Activated naive CD8-positive, alpha-beta T cell treated with anti-CD3 and anti-CD28 coated beads for 36 hours (primary cell): ENCODE data around the gene CACNB2. TPM values are rescaled to one million over a fixed set of nuclear protein-coding genes. Genes with fewer than 3 reads are reported as not detected.

ENCODE experiments used
- DNase-seq: peaks from one replicate; pipeline ENCODE4 v3.0.0; 2021
- H3K27ac Mint-ChIP-seq: one replicate; pipeline ENCODE4 v1.8.0; 2022; ENCODE audit warnings: mild to moderate bottlenecking, moderate library complexity, mixed read lengths
- H3K27me3 Mint-ChIP-seq: one replicate; pipeline ENCODE4 v1.8.0; 2022; ENCODE audit warnings: mild to moderate bottlenecking, mixed read lengths
- H3K36me3 Mint-ChIP-seq: one replicate; pipeline ENCODE4 v1.8.0; 2021; ENCODE audit warnings: mild to moderate bottlenecking, mixed read lengths
- H3K4me1 Mint-ChIP-seq: one replicate; pipeline ENCODE4 v1.8.0; 2021; ENCODE audit warnings: mixed read lengths
- H3K4me3 Mint-ChIP-seq: one replicate; pipeline ENCODE4 v1.8.0; 2022; ENCODE audit warnings: mild to moderate bottlenecking, moderate library complexity, mixed read lengths
- H3K9me3 Mint-ChIP-seq: one replicate; pipeline ENCODE4 v1.8.0; 2022; ENCODE audit warnings: mixed read lengths
- total RNA-seq, 2 experiments: library from RNA; stranded (reverse); gene quantifications; one replicate each; pipeline ENCODE4 v1.2.3, GENCODE V29; 2021

CACNB2 gene
- total RNA-seq, 2 experiments from 2014 or later: not detected

GRCh38 chr10:18223898-18224297 is 83.7 kb downstream of the CACNB2 start:
- Mint-ChIP-seq H3K27me3 (no peaks in the 10 kb centered on the region), H3K9me3 (no peaks in the 10 kb centered on the region), H3K4me1 (no peaks in the 10 kb centered on the region), H3K27ac (no peak overlapping the region), H3K36me3 (no peaks in the 10 kb centered on the region), H3K4me3 (no peak overlapping the region)
- no peak for DNase-seq

GRCh38 chr10:18224626-18225445 is 84.6 kb downstream of the CACNB2 start:
- no peak overlapping the region for H3K27ac Mint-ChIP-seq
- no peak for DNase-seq
- H3K27me3 Mint-ChIP-seq: no peaks in the 10 kb centered on the region
- no peaks in the 10 kb centered on the region for H3K4me1 Mint-ChIP-seq
- H3K36me3 Mint-ChIP-seq: no peaks in the 10 kb centered on the region
- H3K4me3 Mint-ChIP-seq: no peak overlapping the region
- no peaks in the 10 kb centered on the region for H3K9me3 Mint-ChIP-seq

- Mint-ChIP-seq H3K27ac (no peak overlapping the region), H3K4me3 (no peak overlapping the region), H3K9me3 (no peaks in the 10 kb centered on the region), H3K4me1 (no peaks in the 10 kb centered on the region), H3K36me3 (no peaks in the 10 kb centered on the region), H3K27me3 (no peaks in the 10 kb centered on the region)
- DNase-seq: no peak
Observed at GRCh38 chr10:18226336-18226735, 86.1 kb downstream of the CACNB2 start.

DNA sequence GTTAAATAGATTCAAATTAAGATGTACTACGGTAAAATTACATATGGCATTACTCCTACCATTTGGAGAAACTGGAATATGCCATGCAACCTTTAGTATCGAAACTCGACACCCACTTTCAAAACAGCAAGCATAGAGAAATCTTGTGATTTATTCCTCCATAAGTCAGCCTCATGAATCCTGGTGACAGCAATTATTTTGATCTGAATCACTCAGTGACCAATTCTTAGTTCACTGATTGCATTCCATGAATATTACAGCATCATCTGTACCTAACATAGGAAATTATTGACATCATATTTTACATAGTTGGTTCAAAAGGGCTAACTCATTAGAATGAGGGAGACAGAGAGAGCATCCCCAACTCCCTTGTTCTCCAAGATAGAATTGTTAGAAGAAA is 89.6 kb downstream of the CACNB2 start:
- no peak for DNase-seq
- H3K27ac Mint-ChIP-seq: no peak overlapping the region
- no peaks in the 10 kb centered on the region for H3K36me3 Mint-ChIP-seq
- no peaks in the 10 kb centered on the region for H3K4me1 Mint-ChIP-seq
- H3K27me3 Mint-ChIP-seq: no peaks in the 10 kb centered on the region
- no peaks in the 10 kb centered on the region for H3K9me3 Mint-ChIP-seq
- H3K4me3 Mint-ChIP-seq: no peak overlapping the region

DNA sequence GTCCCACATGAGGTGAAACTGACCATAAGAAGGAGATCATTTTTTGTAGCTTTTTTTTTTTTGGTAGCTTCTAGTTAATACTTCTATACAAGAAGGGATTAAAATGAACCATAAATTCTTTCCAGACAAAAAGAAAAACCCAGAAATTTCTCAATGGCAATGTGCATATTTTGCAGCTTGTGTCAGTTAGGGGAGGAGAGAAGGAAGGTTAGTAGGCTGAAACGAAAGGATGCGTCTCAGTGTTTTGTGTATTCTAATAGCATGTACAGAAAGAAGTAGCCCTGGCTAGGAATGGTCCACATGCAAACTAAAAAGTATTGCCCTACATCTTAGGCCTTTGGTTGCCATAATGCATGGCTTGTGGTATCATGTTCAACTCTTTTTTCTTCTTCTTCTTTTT is 90.6 kb downstream of the CACNB2 start:
- no peaks in the 10 kb centered on the region for H3K27me3 Mint-ChIP-seq
- no peak overlapping the region for H3K4me3 Mint-ChIP-seq
- H3K4me1 Mint-ChIP-seq: no peaks in the 10 kb centered on the region
- H3K9me3 Mint-ChIP-seq: no peaks in the 10 kb centered on the region
- H3K27ac Mint-ChIP-seq: no peak overlapping the region
- no peaks in the 10 kb centered on the region for H3K36me3 Mint-ChIP-seq
- no peak for DNase-seq

- Mint-ChIP-seq H3K9me3 (no peaks in the 10 kb centered on the region), H3K4me1 (no peaks in the 10 kb centered on the region), H3K27me3 (no peaks in the 10 kb centered on the region), H3K36me3 (no peaks in the 10 kb centered on the region), H3K27ac (no peak overlapping the region), H3K4me3 (no peak overlapping the region)
- DNase-seq: no peak
Observed at GRCh38 chr10:18231480-18231879, 91.3 kb downstream of the CACNB2 start.

GRCh38 chr10:18233775-18234174 is 93.6 kb downstream of the CACNB2 start:
- H3K4me1 Mint-ChIP-seq: no peaks in the 10 kb centered on the region
- no peaks in the 10 kb centered on the region for H3K36me3 Mint-ChIP-seq
- no peaks in the 10 kb centered on the region for H3K27me3 Mint-ChIP-seq
- H3K4me3 Mint-ChIP-seq: no peak overlapping the region
- H3K27ac Mint-ChIP-seq: no peak overlapping the region
- no peak for DNase-seq
- H3K9me3 Mint-ChIP-seq: no peaks in the 10 kb centered on the region

GRCh38 chr10:18235477-18235876 is 95.3 kb downstream of the CACNB2 start:
- no peaks in the 10 kb centered on the region for H3K27me3 Mint-ChIP-seq
- DNase-seq: no peak
- no peaks in the 10 kb centered on the region for H3K36me3 Mint-ChIP-seq
- no peak overlapping the region for H3K4me3 Mint-ChIP-seq
- H3K27ac Mint-ChIP-seq: no peak overlapping the region
- no peaks in the 10 kb centered on the region for H3K4me1 Mint-ChIP-seq
- H3K9me3 Mint-ChIP-seq: no peaks in the 10 kb centered on the region

GRCh38 chr10:18236756-18237155 is 96.5 kb downstream of the CACNB2 start:
- Mint-ChIP-seq H3K27ac (no peak overlapping the region), H3K27me3 (peaks cover 3% of the 10 kb centered on the region), H3K4me1 (no peaks in the 10 kb centered on the region), H3K4me3 (no peak overlapping the region), H3K9me3 (no peaks in the 10 kb centered on the region), H3K36me3 (no peaks in the 10 kb centered on the region)
- no peak for DNase-seq

GRCh38 chr10:18238870-18239485 is 98.8 kb downstream of the CACNB2 start:
- Mint-ChIP-seq H3K4me3 (no peak overlapping the region), H3K4me1 (no peaks in the 10 kb centered on the region), H3K9me3 (no peaks in the 10 kb centered on the region), H3K27me3 (peaks cover 3% of the 10 kb centered on the region), H3K36me3 (no peaks in the 10 kb centered on the region), H3K27ac (no peak overlapping the region)
- no peak for DNase-seq

DNA sequence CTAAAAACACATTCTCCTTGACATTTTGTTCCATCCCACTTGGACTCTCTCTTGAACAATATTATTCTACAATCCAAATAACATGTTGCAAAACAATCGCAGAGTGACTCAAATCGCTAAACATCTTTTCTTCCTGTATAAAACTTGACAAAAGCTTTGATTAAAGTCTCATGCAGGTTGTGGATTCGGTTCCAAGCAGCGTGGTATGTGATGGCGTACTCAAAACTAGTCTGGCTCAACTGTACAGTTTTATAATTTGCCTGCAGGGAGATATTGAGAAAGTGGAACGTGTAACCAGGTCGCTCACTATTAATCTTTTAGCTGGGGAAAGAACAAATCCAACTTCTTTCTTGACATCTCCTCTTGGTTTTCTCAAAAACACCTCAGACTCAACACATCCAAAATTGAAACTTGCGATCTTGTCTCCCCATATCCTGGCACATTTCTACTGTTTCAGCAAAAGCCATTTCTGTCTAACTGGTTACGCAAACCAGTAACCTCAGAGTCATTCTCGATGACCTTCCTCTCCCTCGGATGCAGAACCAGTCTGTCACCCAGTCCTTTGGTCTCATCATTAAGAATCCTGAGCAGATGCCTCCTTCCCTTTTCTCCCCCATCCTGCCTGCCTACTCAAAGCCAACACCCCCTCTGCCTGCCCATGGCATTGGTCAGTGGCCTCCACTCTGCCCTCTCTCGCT is 100.1 kb downstream of the CACNB2 start:
- Mint-ChIP-seq H3K36me3 (no peaks in the 10 kb centered on the region), H3K9me3 (no peaks in the 10 kb centered on the region), H3K27me3 (peaks cover 3% of the 10 kb centered on the region), H3K4me1 (no peaks in the 10 kb centered on the region), H3K4me3 (no peak overlapping the region), H3K27ac (no peak overlapping the region)
- DNase-seq: no peak

- Mint-ChIP-seq H3K4me3 (no peak overlapping the region), H3K27ac (no peak overlapping the region), H3K9me3 (peaks cover 2% of the 10 kb centered on the region), H3K36me3 (no peaks in the 10 kb centered on the region), H3K27me3 (peaks cover 3% of the 10 kb centered on the region), H3K4me1 (no peaks in the 10 kb centered on the region)
- no peak for DNase-seq
Observed at GRCh38 chr10:18246967-18247366, 106.7 kb downstream of the CACNB2 start.

- Mint-ChIP-seq H3K4me1 (no peaks in the 10 kb centered on the region), H3K36me3 (no peaks in the 10 kb centered on the region), H3K27ac (no peak overlapping the region), H3K9me3 (peaks cover 2% of the 10 kb centered on the region), H3K4me3 (no peak overlapping the region), H3K27me3 (peaks cover 2% of the 10 kb centered on the region)
- no peak for DNase-seq
Observed at GRCh38 chr10:18252086-18252485, 111.9 kb downstream of the CACNB2 start.

- Mint-ChIP-seq H3K4me3 (no peak overlapping the region), H3K36me3 (no peaks in the 10 kb centered on the region), H3K27ac (no peak overlapping the region), H3K9me3 (peaks cover 2% of the 10 kb centered on the region), H3K4me1 (no peaks in the 10 kb centered on the region), H3K27me3 (no peaks in the 10 kb centered on the region)
- DNase-seq: no peak
Observed at GRCh38 chr10:18254086-18254485, 113.9 kb downstream of the CACNB2 start.

DNA sequence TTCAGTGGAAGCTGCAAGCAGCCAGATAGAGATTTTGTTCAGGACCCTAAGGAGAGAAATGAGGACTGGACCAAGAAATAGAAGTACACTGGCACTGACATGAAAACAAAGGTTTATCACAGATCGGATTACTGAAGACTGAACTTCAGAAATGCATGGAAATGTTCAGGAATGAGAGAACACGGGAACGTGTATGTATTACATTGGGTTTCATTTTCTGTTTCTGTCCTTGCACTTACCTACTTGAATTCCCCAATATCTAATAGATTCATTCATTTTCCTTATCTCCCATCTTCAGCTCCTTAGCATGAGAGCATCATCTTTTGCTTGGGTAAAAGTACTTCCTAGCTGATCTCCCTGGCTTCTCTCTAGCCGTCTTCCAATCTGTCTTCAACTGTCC is 114.5 kb downstream of the CACNB2 start:
- Mint-ChIP-seq H3K4me1 (no peaks in the 10 kb centered on the region), H3K4me3 (no peak overlapping the region), H3K36me3 (no peaks in the 10 kb centered on the region), H3K9me3 (peaks cover 2% of the 10 kb centered on the region), H3K27me3 (no peaks in the 10 kb centered on the region), H3K27ac (no peak overlapping the region)
- no peak for DNase-seq
